Measurements from ENCODE around the gene GALNT14.

Gene GALNT14

GRCh38 chr2:31134480-31134879, 3.8 kb downstream of the GALNT14 start:
- no peak for DNase-seq (ENCODE audit: low spot score)
- TF ChIP-seq, protein P1, sequence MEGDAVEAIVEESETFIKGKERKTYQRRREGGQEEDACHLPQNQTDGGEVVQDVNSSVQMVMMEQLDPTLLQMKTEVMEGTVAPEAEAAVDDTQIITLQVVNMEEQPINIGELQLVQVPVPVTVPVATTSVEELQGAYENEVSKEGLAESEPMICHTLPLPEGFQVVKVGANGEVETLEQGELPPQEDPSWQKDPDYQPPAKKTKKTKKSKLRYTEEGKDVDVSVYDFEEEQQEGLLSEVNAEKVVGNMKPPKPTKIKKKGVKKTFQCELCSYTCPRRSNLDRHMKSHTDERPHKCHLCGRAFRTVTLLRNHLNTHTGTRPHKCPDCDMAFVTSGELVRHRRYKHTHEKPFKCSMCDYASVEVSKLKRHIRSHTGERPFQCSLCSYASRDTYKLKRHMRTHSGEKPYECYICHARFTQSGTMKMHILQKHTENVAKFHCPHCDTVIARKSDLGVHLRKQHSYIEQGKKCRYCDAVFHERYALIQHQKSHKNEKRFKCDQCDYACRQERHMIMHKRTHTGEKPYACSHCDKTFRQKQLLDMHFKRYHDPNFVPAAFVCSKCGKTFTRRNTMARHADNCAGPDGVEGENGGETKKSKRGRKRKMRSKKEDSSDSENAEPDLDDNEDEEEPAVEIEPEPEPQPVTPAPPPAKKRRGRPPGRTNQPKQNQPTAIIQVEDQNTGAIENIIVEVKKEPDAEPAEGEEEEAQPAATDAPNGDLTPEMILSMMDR (IDR thresholded peaks at IDR 0.05; ENCODE audit: extremely low read depth, missing control alignments): no peak

DNA sequence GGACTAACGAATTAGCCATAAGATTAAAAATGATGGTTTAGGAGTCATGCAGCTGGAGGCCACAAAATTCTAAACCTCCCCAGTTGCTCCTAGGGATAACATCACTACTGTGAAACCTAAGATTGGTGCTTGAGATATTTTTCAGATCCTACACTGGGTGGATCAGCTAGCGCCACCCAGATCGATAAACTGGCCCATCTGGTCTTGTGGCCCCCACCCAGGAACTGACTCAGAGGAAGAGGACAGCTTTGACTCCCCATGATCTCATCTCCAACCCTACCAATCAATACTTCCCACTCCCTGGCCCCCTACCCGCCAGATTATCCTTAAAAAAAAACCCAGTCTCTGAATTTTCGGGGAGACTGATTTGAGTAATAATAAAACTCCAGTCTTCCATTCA, 5.5 kb downstream of the GALNT14 start:
- TF ChIP-seq, protein P1 (IDR thresholded peaks at IDR 0.05; ENCODE audit: extremely low read depth, missing control alignments): no peak
- no peak for DNase-seq (ENCODE audit: low spot score)

- no peak for DNase-seq (ENCODE audit: low spot score)
- TF ChIP-seq, protein P1 (IDR thresholded peaks at IDR 0.05; ENCODE audit: extremely low read depth, missing control alignments): no peak
Measured at GRCh38 chr2:31131871-31132270, 6.4 kb downstream of the GALNT14 start.

- TF ChIP-seq, protein P1 (IDR thresholded peaks at IDR 0.05; ENCODE audit: extremely low read depth, missing control alignments): no peak
- DNase-seq (ENCODE audit: low spot score): no peak
Measured at GRCh38 chr2:31129375-31130171, 8.7 kb downstream of the GALNT14 start.

DNA sequence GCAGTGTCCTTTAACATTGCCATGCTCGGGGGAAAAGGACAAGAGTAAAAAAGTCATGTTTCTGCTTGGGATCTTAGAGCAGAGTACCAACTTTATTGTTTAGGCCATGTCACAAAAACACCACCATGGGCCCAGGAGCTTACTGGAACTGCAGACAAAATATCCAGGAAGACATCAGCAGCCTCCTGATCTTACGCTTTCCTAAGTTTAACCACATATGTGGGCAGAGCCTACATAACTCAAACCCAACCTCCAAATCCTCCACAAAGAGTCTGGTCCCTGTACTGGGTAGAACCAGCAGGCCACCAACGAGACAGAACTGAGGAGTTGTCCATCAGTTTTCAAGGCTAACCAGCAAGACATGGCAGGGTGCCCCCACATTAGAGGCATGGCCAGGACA, 10.3 kb downstream of the GALNT14 start:
- TF ChIP-seq, protein P1 (IDR thresholded peaks at IDR 0.05; ENCODE audit: extremely low read depth, missing control alignments): no peak
- no peak for DNase-seq (ENCODE audit: low spot score)

DNA sequence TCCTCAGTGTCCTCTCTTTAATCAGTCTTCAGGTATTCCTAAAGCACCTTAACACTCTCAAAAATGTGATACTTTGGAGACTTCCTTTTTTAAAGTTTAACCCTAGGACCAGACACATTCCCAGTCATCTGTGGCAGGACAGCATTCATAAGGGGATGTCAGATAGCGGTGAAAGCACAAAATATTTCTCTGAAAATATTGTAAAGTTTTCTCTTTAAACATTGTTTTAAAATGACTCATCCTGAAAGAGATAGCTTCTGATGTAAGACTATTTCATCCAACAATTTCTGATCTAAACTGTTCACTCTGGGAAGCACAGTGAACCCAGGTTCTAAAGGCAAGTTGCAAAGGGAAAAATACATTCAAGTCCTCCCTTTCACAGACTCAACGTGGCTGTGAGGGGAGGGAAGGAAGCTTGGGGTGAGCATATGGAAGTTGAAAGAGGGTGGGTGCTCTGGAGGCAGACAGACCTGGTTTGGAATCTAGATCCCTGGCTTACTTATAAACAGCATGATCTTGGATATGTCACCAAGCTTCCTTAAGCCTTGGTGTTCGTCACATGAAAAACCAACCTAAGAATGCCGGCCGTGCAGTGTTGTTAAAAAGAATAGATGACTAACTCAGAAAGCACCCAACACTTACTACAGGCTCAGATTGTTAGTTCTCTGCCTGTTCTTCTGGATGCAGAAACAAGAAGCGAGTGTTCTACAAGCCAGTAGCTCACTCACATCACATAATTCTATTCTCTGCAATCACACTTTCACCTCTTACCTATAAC, 12.1 kb downstream of the GALNT14 start:
- TF ChIP-seq, protein P1 (IDR thresholded peaks at IDR 0.05; ENCODE audit: extremely low read depth, missing control alignments): no peak
- no peak for DNase-seq (ENCODE audit: low spot score)

- TF ChIP-seq, protein P1 (IDR thresholded peaks at IDR 0.05; ENCODE audit: extremely low read depth, missing control alignments): no peak
- no peak for DNase-seq (ENCODE audit: low spot score)
Measured at GRCh38 chr2:31124904-31125303, 13.3 kb downstream of the GALNT14 start.
